Stimulated activated CD4-positive, alpha-beta T cell treated with anti-CD3 and anti-CD28 coated beads, Interleukin-2, amount 100 ng/mL, for 48 hours (primary cell): ENCODE measurements around the gene STK11.

ENCODE experiments used
- DNase-seq, 2 donors: peaks; one replicate each; pipeline ENCODE4 v3.0.0-alpha.2; 2020

STK11 gene, protein sequence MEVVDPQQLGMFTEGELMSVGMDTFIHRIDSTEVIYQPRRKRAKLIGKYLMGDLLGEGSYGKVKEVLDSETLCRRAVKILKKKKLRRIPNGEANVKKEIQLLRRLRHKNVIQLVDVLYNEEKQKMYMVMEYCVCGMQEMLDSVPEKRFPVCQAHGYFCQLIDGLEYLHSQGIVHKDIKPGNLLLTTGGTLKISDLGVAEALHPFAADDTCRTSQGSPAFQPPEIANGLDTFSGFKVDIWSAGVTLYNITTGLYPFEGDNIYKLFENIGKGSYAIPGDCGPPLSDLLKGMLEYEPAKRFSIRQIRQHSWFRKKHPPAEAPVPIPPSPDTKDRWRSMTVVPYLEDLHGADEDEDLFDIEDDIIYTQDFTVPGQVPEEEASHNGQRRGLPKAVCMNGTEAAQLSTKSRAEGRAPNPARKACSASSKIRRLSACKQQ

DNA sequence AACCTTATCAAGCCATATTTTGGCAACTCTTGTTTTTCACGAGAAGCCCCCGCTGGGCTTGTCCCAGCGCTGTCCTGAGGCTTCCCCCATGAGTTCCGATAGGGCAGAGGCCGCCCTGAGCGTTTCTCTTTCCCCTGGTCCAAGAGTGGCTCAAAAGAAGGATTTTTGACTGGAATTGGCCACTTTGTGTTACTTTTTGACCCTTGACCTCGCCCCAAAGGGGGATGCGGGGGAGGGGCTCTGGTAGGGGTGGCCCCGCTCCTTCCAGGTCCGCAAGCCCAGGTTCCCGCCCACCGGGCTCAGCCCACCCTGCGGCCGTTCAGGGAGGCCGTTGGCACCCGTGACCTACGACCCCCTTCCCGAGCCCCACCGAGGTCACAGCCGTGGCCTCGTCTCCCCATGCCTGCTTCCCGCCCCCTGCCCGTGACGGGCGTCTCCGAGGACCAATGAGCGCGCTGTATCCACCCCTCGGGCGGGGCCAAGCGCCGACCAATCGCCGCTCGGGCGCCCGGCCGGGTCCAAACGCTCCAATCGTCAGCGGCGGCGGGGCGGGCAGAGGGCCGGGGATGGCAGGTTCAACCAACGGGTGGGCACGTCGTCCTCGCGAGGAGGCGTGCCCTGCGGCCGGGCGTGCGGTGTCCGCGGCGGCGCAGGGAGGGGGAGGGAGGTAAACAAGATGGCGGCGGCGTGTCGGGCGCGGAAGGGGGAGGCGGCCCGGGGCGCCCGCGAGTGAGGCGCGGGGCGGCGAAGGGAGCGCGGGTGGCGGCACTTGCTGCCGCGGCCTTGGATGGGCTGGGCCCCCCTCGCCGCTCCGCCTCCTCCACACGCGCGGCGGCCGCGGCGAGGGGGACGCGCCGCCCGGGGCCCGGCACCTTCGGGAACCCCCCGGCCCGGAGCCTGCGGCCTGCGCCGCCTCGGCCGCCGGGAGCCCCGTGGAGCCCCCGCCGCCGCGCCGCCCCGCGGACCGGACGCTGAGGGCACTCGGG is at the start of gene STK11:
Gene STK11 (plus strand): TSS at position 665 of the 986 bp plus-strand sequence. CDS start 1,136 bp downstream, outside the sequence.
- DNase-seq = peak; percentile 100

DNA sequence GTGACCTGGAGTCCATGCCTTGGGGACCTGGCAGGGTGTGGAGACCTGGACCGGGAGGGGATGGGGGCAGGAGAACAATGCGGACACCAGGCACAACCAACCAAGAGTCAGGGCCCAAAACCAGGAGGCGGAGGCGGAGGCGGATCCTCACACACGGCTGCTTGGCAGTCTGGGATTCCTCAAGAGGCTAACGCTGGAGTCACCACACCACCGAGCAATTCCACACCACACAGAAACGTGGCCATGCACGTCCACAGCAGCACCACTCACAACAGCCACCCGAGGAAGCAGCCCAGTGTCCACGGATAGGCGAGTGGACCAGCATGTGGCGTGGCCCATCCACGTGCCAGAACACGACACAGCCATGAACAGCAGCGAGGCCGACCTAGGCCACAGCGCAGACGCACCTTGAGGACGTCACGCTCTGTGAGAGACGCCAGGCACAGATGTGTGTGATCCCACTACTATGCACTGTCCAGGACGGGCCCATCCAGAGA is 49.2 kb upstream of the STK11 start:
- DNase-seq = no peak

DNA sequence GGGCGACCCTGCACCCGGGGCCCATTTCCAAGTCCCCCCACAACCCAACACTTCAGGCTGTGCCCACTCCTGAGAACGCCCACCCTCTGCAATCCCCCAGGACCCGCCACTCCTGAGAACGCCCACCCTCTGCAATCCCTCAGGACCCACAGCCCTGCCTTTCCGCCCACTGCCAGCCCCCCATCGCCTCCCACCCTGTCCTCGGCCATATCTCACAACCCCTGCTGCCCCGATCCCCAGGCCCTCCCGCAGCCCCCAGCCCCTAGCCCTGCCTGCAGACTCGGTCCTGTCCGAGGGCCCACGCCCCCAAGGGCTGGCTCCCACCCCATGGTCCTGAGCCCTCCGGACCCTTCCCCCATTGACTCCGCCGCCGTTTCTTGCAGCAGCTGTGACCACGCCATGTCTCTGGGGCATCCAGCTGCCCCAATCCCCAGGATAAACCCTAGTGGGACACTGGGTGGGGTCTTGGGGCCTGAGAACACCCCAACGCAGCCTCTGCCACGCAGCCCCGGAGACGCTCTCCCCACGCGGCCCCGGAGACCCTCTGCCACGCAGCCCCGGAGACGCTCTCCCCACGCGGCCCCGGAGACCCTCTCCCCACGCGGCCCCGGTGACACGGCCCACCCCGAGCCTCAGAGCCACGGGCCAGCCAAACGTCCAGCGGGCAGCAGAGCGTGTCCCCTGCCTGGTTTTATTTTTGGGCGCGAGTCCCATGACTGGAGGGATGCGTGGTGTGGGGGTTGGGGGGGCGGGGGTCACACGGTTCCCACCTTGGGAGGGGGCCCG is 48.6 kb upstream of the STK11 start:
- DNase-seq = no peak

DNA sequence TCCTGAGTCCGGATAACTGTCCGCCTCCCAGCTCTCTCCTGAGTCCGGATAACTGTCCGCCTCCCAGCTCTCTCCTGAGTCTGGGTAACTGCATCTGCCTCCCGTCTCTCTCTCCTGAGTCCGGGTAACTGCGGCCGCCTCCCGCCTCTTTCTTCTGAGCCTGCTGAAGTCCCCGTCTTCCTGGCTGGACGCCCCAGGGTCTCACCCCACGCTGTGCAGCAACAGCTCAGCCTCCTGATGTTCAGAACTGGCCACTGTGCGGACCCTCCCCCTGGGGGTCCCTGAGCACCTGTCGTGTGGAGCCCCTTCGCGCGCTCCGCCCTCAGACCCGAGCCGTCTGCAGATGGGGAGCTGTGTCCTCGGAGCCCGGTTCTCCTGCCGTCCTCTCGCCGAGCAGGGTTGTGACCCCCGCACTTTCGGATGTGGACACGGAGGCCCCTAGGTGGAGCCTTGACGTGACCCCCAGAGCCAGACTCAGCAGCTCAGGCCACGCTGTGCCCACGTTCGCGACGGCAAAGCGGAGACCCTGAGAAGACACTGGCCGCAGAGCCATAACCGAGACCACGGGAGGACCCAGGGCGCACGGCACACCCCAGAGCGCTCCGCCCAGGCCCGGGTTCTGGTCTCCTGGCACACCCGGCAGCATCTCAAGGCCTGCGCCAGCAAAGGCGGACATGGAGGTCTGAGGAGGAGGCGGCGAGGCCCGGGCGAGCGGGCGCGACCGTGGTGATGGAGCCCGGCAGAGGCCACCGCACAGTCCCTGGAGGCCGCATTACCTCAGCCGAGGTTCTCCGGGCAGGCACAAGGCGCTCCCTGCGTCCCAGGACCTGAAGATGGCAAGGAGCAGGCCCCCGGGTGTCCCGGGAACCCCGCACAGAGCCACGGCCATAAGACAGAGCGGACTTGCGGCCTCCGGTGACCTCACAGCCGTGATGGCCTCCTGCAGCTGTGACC is 47.4 kb upstream of the STK11 start:
- no peak for DNase-seq

DNA sequence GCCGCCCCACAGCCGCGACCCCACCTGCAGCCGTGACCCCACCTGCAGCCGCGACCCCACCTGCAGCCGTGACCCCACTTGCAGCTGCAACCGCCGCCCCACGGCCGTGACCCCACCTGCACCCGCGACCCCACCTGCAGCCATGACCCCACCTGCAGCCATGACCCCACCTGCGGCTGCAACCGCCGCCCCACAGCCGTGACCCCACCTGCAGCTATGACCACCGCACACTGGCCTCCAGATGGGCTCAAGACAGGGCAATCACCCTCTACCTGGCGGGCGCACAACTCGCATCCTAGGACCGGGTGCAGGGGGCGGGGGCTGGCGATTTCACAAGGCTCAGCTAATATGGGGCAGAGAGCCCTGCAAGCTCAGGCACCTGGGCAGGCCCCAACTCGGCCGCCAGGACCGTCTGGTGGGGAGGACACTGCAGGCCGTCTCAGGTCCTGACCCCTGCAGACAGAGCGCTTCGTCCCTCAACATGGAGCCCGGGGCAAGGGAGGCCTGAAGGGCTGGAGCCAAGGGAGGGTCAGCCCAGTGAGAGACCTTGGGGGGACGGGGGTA is 46.6 kb upstream of the STK11 start:
- DNase-seq = no peak

DNA sequence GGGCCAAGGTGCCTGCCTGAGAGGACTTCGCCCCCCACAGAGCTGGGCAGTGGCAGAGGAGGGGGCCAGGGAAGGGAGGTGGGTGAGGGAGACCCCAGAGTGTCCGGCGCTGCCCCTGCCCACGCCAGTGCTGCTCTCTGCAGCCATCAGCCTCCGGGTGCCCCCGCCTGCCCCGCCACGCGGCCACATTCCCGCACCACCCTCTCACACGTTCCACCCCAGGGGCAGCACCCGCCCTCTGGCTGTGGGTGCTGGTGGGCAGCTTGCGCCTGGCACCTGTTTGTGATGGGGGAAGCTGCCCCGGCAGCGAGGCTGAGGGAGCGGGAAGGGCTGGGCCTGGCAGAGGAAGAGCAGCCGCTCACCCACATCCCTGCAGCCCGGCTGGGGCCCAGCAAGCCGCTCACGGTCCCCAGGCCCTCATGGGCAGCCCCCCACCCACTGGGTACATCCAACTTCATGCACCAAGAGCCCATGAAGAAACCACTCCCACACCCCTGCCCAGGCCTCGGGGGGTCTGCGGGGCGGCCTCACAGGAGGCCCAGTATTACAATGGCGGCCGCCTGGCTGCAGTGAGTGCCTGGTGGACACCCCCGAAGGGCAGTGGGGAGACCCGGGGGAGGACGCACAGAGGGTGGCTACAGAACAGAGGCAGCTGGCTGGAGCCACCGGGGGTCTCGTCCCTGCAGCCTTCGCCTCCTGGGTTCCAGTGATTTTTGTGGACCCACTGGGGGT is 45.5 kb upstream of the STK11 start:
- no peak for DNase-seq

DNA sequence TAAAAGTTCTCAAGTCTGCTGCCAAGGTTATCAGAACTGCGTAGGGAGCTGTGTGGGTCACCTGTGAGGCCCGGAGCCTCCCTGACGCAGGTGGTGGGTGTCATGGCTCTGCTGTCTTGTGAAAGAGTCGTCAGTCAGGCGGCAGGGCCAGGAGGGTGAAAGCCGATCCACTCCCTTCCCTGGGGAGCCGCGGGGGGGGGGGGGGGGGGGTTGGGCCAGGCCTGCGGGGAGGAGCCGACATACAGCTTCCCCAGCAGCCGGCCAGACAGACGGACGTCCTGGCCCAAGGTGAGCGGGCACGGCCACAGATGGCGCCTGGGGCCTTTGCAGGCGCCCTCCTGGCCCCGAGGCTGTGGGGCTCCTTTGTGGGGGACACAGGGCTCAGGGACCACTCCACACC is 43.9 kb upstream of the STK11 start:
- no peak for DNase-seq

DNA sequence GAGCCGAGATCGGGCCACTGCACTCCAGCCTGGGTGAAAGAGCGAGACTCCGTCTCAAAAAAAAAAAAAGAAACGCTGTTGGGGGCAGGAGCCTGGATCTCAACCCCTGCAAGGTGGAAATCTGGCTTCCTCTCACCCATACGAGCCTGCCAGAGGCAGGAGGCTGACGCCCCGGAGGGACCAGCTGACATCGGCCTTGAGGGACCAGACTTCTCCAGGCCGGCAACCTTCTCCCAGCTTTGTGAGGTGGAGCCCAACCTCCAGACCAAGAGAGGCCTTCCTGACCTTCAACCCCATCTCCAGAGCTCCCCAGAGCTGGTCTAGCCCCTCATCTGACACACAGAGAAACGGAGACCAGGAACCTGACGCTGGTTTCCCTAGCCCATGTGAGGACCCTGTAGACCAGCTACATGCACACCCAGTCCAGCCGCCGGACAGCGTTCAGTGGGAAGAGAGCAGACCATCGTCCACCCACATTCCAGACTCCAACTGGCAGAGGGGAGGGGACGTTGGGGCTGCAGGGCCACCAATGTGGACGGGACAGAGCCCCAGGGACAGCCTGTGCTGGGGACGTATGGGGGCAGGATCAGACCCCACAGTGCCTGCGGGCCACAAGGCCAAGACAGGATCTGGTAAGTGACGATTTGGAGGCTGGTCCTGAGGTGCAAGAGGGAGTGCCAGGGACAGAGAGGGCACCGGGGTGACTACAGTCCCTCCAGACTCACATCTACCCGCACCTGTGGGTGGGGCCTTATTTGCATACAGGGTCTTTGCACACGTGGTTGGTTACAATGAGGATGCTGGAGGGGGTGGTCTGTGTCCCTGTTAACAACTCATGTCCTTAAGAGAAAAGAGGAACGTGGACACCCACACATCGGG is 42.9 kb upstream of the STK11 start:
- no peak for DNase-seq

DNA sequence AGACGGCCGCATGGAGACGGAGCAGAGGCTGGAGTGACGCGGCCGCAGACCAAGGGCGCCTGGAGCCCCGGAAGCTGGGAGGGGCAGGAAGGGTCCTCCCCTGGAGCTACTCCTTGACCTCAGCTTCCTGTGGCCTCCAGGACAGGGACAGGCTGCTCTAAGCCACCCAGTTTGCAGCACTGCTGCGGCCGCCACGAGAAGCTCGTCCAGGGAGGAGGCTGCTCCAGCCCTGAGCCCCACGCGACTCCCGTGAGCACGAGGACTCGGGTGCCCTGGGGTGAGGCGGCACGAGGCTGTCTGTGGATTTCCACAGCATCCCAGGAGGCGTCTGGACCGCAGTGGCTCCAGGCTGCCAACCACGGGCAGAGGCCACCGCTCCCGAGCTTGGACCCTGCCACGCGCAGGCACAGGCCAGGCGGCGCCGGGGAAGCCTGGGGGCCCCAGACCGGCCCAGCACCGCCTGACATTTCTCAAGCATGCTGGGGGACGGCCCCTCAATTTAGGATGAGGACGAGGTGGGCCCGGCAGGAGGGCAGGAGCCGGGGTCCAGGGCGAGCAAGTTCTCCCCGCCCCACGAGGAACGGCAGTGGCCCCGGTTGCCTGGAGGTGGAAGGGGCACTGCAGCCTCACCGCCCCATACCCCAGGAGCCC is 42.2 kb upstream of the STK11 start:
- DNase-seq = no peak

DNA sequence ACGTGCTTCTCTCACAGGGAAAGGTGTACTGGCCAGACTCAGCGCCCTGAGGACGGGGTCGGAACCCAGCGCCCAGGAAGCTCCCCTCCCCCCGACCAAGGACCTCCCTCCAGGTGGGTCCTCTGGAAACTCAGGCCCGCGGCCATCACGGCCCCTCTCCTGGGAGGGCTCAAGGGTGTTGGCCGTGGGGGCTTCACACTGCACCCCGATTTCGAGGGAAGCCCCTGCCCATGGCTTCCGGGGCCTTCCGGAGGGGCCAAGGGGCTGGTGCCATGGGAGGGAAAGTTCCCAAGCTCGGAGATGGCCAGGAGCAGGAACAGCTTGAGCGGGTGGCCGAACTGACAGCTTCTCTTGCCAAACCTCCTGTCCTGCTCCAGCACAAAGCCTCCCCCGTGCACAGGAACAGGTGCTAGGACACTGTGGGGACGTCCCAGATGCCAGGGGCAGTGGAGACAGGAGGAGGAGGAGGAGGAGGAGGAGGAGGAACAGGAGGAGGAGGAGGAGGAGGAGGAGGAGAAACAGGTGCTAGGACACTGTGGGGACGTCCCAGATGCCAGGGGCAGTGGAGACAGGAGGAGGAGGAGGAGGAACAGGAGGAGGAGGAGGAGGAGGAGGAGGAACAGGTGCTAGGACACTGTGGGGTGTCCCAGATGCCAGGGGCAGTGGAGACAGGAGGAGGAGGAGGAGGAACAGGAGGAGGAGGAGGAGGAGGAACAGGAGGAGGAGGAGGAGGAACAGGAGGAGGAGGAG is 41.5 kb upstream of the STK11 start:
- DNase-seq = no peak

DNA sequence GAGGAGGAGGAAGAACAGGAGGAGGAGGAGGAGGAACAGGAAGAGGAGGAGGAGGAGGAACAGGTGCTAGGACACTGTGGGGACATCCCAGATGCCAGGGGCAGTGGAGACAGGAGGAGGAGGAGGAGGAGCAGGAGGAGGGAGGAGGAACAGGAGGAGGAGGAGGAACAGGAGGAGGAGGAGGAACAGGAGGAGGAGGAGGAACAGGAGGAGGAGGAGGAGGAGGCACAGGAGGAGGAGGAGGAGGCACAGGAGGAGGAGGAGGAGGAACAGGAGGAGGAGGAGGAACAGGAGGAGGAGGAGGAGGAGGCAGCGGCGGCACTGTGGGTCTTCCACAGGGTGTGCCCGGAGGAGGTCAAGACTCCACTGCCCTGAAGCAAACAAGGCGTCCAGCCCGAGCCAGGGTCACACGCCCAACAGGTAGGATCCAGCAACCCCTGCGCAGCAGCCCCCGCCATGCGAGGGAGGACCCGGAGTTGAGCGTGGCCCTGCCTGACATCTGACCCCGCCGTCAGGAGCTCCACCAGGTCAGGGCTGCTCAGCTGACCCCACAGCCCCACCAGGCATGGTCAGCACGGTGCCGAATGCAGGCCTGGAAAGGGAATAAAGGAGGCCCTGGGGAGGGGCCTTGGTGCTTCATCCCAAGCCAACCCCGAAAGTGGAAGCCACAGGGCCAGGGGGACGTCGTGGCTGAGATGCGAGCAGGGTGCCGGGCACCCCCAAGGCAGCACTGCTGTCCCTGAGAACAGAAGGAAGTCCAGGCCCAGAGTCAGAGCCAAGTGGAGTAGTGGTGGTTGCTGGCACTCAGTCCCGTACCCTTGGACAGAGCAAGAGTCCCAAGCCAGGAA is 40.7 kb upstream of the STK11 start:
- DNase-seq = no peak

DNA sequence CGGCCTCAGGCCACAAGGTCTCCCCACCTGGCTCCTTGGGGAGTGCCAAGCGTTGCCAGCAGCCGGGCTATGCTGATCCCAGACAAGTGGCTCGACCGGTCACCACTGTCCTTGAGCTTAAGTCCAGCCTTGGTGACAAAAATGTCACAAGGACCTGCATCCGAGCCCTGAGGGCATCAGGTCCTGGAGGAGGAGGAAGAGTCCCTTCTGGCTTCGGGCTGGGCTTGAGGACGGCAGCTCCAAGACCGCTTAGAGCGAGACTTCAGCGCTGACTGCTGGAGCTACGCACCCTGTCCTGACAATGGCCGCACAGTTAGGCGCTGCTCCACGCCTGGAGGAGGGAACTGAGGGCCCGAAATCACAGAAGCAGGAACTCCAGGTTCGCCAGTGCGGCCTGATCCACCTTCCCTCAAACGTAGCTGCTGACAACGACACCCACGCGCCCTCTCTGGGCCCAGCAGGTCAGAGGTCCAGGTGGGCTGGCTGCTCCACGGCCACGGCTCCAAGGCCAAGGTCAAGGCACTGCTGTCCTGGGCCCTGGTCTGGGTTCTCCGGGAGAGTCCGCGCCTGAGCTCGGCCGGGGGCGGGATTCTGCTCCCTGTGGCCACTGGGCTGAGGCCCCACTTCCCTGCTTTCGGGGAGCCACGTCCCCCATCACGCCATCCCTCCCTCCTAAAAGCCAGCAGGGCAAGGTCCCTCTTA is 38.6 kb upstream of the STK11 start:
- no peak for DNase-seq

DNA sequence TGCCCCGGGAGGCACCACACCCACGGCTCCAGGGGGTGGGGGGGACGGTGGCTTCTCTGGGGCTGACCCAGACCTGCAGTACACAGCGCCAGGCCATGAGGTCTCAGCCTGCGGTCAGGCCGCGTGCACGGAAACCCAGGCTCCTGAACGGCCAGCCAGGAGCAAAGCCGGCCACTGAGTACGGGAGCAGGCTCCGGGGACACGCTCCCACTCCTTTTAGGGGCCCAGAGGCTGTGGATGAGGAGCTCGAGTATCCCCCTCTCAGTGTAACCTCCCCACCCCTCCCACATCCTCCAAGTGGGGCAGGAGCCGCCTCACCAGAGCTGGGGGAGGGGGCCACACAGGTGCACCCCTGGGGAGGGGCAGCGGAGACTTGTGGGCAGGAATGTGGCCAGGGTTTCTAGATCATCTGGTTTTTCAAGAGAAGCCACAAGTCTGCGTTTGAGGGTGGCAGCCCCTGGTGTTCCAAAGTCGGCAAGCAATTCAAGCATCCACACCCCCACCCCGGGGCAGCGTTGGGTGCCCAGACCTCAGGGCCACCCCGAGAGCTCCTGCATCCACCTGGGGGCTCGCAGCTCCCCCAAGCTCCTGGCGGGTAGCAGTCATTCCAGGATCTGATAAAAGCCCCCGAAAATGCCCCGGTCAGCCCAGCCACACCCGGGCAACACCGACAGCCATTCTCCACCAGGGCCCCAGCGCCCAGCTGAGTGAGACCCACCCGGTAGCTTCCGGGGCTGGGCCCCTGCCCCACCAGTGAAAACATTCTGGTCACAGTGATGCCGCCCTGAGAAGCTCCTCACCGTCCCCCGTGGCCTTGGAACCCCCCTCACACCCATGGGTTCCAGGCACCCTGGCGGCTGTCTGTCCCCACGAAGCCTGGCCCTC is 37.6 kb upstream of the STK11 start:
- no peak for DNase-seq

DNA sequence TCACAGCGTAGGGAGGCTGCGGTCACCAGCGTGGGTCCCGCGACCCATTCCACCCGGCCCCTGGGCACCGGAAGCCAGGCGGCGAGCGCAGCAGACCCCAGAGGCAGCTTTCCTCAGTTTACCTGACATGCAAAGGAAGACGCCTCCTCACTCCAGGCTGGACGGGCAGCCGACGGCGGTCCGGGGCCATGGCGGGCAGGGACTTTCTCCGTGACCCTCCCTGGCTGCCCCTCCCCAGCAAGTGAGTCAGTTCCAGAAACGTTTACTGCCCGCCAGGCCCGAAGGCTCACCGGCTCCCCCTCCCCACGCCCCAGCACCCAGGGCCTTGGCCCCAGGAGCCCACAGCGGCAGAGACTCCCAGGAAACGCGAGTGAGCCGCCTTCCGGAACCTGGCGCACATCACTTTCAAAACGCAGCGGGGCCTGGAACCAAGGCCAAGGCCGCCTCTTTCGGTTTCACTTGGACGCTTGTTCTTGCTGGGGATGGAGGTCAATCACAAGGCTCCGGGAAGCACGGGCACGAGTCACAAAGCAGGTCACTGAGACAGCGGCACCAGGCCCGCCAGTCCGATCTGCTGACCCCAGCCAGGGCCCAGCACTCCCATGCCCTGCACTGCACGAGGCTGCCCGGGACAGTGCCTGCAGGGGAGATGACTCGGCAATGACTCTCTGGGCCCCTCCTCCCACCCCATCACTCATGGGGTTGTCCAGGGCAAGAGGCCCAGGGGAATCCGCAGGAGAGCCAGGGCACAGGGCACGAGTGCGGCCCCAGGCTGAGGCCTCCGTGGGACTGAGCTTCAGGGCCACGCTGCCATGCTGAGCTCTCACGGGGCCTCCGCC is 36.8 kb upstream of the STK11 start:
- DNase-seq = no peak
